Mesenchymal stem cell (in vitro differentiated cells and primary cell): Measurements from ENCODE around the gene IGSF21.

ENCODE experiments used
- DNase-seq: peaks from one replicate; pipeline ENCODE4 v3.0.0-alpha.2; 2013
- H2AFZ ChIP-seq: one replicate; pipeline ENCODE4 v1.6.1; 2013; ENCODE audit warnings: low read depth, mild to moderate bottlenecking, control low read depth, inconsistent platforms, low read length, moderate library complexity
- H2AK5ac ChIP-seq: 2 replicates; pipeline ENCODE4 v1.6.1; 2013; ENCODE audit warnings: low read length, moderate library complexity, mild to moderate bottlenecking, inconsistent platforms; ENCODE audit not compliant: severe bottlenecking
- H2BK120ac ChIP-seq: one replicate; pipeline ENCODE4 v1.6.1; 2013; ENCODE audit warnings: low read depth, mild to moderate bottlenecking, inconsistent platforms, low read length, moderate library complexity
- H2BK12ac ChIP-seq, 2 experiments: one replicate each; pipeline ENCODE4 v1.6.1; 2013; ENCODE audit warnings: inconsistent platforms in 2 of 2, low read length in 2 of 2, mild to moderate bottlenecking in 2 of 2, moderate library complexity in 2 of 2, control low read depth in 1 of 2
- H2BK15ac ChIP-seq: one replicate; pipeline ENCODE4 v1.6.1; 2013; ENCODE audit warnings: mild to moderate bottlenecking, low read depth, inconsistent platforms; ENCODE audit not compliant: poor library complexity, severe bottlenecking
- H2BK5ac ChIP-seq: 2 replicates; pipeline ENCODE4 v1.6.1; 2013; ENCODE audit warnings: low read depth, mild to moderate bottlenecking, low read length, control low read depth, inconsistent platforms; ENCODE audit not compliant: poor library complexity, severe bottlenecking
- H3K14ac ChIP-seq, 2 experiments: one replicate each; pipeline ENCODE4 v1.6.1; 2013; ENCODE audit warnings: inconsistent platforms in 2 of 2, low read length in 2 of 2, control low read depth in 1 of 2, mild to moderate bottlenecking in 1 of 2, moderate library complexity in 1 of 2
- H3K18ac ChIP-seq, 2 experiments: one replicate each; pipeline ENCODE4 v1.6.1; 2013; ENCODE audit warnings: inconsistent platforms in 2 of 2, low read length in 2 of 2, control low read depth in 1 of 2, low read depth in 1 of 2, mild to moderate bottlenecking in 1 of 2
- H3K23ac ChIP-seq, 2 experiments: one replicate each; pipeline ENCODE4 v1.6.1; 2013; ENCODE audit warnings: inconsistent platforms in 2 of 2, low read length in 2 of 2, mild to moderate bottlenecking in 2 of 2, moderate library complexity in 2 of 2, control low read depth in 1 of 2
- H3K27ac ChIP-seq: 2 replicates; pipeline ENCODE4 v1.5.1; 2013; ENCODE audit warnings: mild to moderate bottlenecking, moderate library complexity, low read length, control low read depth, inconsistent platforms; ENCODE audit not compliant: poor library complexity, severe bottlenecking
- H3K27me3 ChIP-seq, 2 experiments: 2 replicates each; pipeline versions ENCODE4 v1.6.1 to v1.7.0; 2013; ENCODE audit warnings: low read length in 2 of 2, mild to moderate bottlenecking in 2 of 2, moderate library complexity in 2 of 2, control low read depth in 1 of 2, inconsistent platforms in 1 of 2; ENCODE audit not compliant: control insufficient read depth in 1 of 2, insufficient read depth in 1 of 2
- H3K36me3 ChIP-seq, 2 experiments: 2 replicates each; pipeline versions ENCODE4 v1.6.1 to v1.7.0; 2013; ENCODE audit warnings: low read length in 2 of 2, control low read depth in 1 of 2, inconsistent platforms in 1 of 2, low read depth in 1 of 2, mild to moderate bottlenecking in 1 of 2; ENCODE audit not compliant: insufficient read depth in 2 of 2, control insufficient read depth in 1 of 2
- H3K4ac ChIP-seq, 2 experiments: one replicate each; pipeline ENCODE4 v1.6.1; 2013; ENCODE audit warnings: inconsistent platforms in 2 of 2, low read length in 2 of 2, mild to moderate bottlenecking in 2 of 2, moderate library complexity in 2 of 2, control low read depth in 1 of 2, low read depth in 1 of 2
- H3K4me1 ChIP-seq: 2 replicates; pipeline ENCODE4 v1.6.1; 2013; ENCODE audit warnings: low read depth, low read length, control low read depth; ENCODE audit not compliant: control insufficient read depth, insufficient read depth
- H3K4me2 ChIP-seq: 2 replicates; pipeline ENCODE4 v1.6.1; 2013; ENCODE audit warnings: low read length, mild to moderate bottlenecking, inconsistent platforms; ENCODE audit not compliant: poor library complexity, severe bottlenecking
- H3K4me3 ChIP-seq, 2 experiments: 2 replicates each; pipeline versions ENCODE4 v1.5.1 to v1.7.0; 2013; ENCODE audit warnings: low read length in 2 of 2, mild to moderate bottlenecking in 2 of 2, control low read depth in 1 of 2, low read depth in 1 of 2; ENCODE audit not compliant: insufficient read depth in 1 of 2
- H3K79me1 ChIP-seq: replicated peaks from 2 replicates; pipeline ENCODE4 v1.6.1; 2013; ENCODE audit warnings: mild to moderate bottlenecking, control low read depth, low read length, inconsistent platforms; ENCODE audit not compliant: poor library complexity, severe bottlenecking
- H3K9ac ChIP-seq: 2 replicates; pipeline ENCODE4 v1.7.0; 2013; ENCODE audit warnings: mild to moderate bottlenecking, low read length, moderate library complexity
- H3K9me3 ChIP-seq: 2 replicates; pipeline ENCODE4 v1.7.0; 2013; ENCODE audit warnings: mild to moderate bottlenecking, low read length; ENCODE audit not compliant: control insufficient read depth
- H4K8ac ChIP-seq: one replicate; pipeline ENCODE4 v1.6.1; 2013; ENCODE audit warnings: inconsistent platforms, mild to moderate bottlenecking, low read length, moderate library complexity
- H4K91ac ChIP-seq: one replicate; pipeline ENCODE4 v1.6.1; 2013; ENCODE audit warnings: mild to moderate bottlenecking, low read length, inconsistent platforms
- WGBS: methylation state at CpG from one replicate; pipeline ENCODE4 v1.1.7; 2013; ENCODE audit warnings: mixed read lengths; 5-methylcytosine and 5-hydroxymethylcytosine counted together

The IGSF21 gene

GRCh38 chr1:18319099-18319498 is 211.5 kb downstream of the IGSF21 start:
- Histone ChIP-seq H3K9ac (no peak overlapping the region), H2AFZ (no peak overlapping the region), H3K23ac (no peak overlapping the region), H3K27me3 (no peaks in the 10 kb centered on the region), H3K14ac (no peak overlapping the region), H2BK5ac (no peak overlapping the region), H3K36me3 (no peaks in the 10 kb centered on the region), H2AK5ac (no peak overlapping the region), H3K4me2 (no peak overlapping the region), H3K27ac (no peak overlapping the region), H3K4me1 (no peaks in the 10 kb centered on the region), H3K79me1 (no peaks in the 10 kb centered on the region), H4K8ac (no peak overlapping the region), H3K4me3 (no peak overlapping the region), H2BK12ac (no peak overlapping the region), H2BK15ac (no peak overlapping the region), H2BK120ac (no peak overlapping the region), H3K4ac (no peak overlapping the region), H3K18ac (no peak overlapping the region), H3K9me3 (peaks cover 4% of the 10 kb centered on the region), H4K91ac (no peak overlapping the region)
- DNase-seq, result no peak

GRCh38 chr1:18320051-18320450 is 212.5 kb downstream of the IGSF21 start:
- H2BK12ac ChIP-seq, result no peak overlapping the region
- H3K79me1 ChIP-seq, result no peaks in the 10 kb centered on the region
- no peak overlapping the region for H2BK15ac ChIP-seq
- H2AFZ ChIP-seq, result no peak overlapping the region
- 82% methylated on average over 6 of the region's 7 CpGs for WGBS
- no peak overlapping the region for H2BK120ac ChIP-seq
- H3K4me2 ChIP-seq, result no peak overlapping the region
- no peak overlapping the region for H2AK5ac ChIP-seq
- no peak overlapping the region for H3K4ac ChIP-seq
- no peaks in the 10 kb centered on the region for H3K4me1 ChIP-seq
- H3K18ac ChIP-seq, result no peak overlapping the region
- no peaks in the 10 kb centered on the region for H3K36me3 ChIP-seq
- H4K91ac ChIP-seq, result no peak overlapping the region
- DNase-seq, result no peak
- no peak overlapping the region for H4K8ac ChIP-seq
- H3K27ac ChIP-seq, result no peak overlapping the region
- H3K14ac ChIP-seq, result no peak overlapping the region
- H3K23ac ChIP-seq, result no peak overlapping the region
- peaks cover 4% of the 10 kb centered on the region for H3K9me3 ChIP-seq
- no peak overlapping the region for H3K9ac ChIP-seq
- peaks cover 0 to 3% of the 10 kb centered on the region in 2 experiments for H3K27me3 ChIP-seq
- H3K4me3 ChIP-seq, result no peak overlapping the region
- H2BK5ac ChIP-seq, result no peak overlapping the region

- no peak overlapping the region for H3K4ac ChIP-seq
- no peaks in the 10 kb centered on the region for H3K36me3 ChIP-seq
- no peak overlapping the region for H4K8ac ChIP-seq
- H2AK5ac ChIP-seq, result no peak overlapping the region
- no peak overlapping the region for H3K27ac ChIP-seq
- no peak overlapping the region for H2AFZ ChIP-seq
- peaks cover 0 to 18% of the 10 kb centered on the region in 2 experiments for H3K27me3 ChIP-seq
- H2BK15ac ChIP-seq, result no peak overlapping the region
- no peak overlapping the region for H2BK5ac ChIP-seq
- H3K9me3 ChIP-seq, result peaks cover 4% of the 10 kb centered on the region
- no peak overlapping the region for H2BK120ac ChIP-seq
- no peak overlapping the region for H3K9ac ChIP-seq
- no peak overlapping the region for H3K18ac ChIP-seq
- H4K91ac ChIP-seq, result no peak overlapping the region
- DNase-seq, result no peak
- no peak overlapping the region for H3K4me3 ChIP-seq
- H3K23ac ChIP-seq, result no peak overlapping the region
- 72% methylated on average over 20 of the region's 20 CpGs for WGBS
- no peak overlapping the region for H2BK12ac ChIP-seq
- H3K14ac ChIP-seq, result no peak overlapping the region
- no peaks in the 10 kb centered on the region for H3K4me1 ChIP-seq
- H3K4me2 ChIP-seq, result no peak overlapping the region
- no peaks in the 10 kb centered on the region for H3K79me1 ChIP-seq
Measured at GRCh38 chr1:18322368-18323032, 214.9 kb downstream of the IGSF21 start.

GRCh38 chr1:18323259-18323658 is 215.7 kb downstream of the IGSF21 start:
- Histone ChIP-seq H3K36me3 (no peaks in the 10 kb centered on the region), H3K79me1 (no peaks in the 10 kb centered on the region), H4K8ac (no peak overlapping the region), H3K4ac (no peak overlapping the region), H3K4me2 (no peak overlapping the region), H2AK5ac (no peak overlapping the region), H3K4me3 (no peak overlapping the region), H2AFZ (no peak overlapping the region), H3K18ac (no peak overlapping the region), H3K14ac (no peak overlapping the region), H4K91ac (no peak overlapping the region), H2BK15ac (no peak overlapping the region), H3K23ac (no peak overlapping the region), H3K27ac (no peak overlapping the region), H2BK120ac (no peak overlapping the region), H3K4me1 (no peaks in the 10 kb centered on the region), H3K9me3 (peaks cover 4% of the 10 kb centered on the region), H3K27me3 (peaks cover 0 to 18% of the 10 kb centered on the region in 2 experiments), H2BK5ac (no peak overlapping the region), H2BK12ac (no peak overlapping the region), H3K9ac (no peak overlapping the region)
- 72% methylated on average over 7 of the region's 7 CpGs for WGBS
- DNase-seq, result no peak
